DMS53 treated with DMSO at 0.1 percent for 48 hours (cell line): ENCODE measurements around the gene OPCML.

Source experiments
- DNase-seq: peaks from one replicate; lab custom pipeline; 2025; ENCODE audit not compliant: unreplicated experiment; lab: John Stamatoyannopoulos, UW

Gene OPCML

DNA sequence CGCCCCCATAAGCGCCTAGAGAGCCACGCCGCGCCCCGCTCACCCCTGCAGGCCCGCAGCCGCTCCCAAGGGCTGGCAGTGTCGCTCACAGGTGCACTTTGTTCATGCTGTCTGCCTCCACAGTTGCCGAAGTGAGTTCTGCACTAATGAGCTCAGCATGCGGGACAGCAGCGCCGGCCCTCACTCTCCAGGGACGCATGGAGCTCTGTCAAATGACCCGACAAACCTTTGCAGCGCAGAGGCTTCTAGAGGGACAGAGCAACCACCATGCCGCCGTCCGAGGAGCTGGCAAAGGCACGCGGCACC, 170.7 kb downstream of the OPCML start:
- DNase-seq, result no peak

DNA sequence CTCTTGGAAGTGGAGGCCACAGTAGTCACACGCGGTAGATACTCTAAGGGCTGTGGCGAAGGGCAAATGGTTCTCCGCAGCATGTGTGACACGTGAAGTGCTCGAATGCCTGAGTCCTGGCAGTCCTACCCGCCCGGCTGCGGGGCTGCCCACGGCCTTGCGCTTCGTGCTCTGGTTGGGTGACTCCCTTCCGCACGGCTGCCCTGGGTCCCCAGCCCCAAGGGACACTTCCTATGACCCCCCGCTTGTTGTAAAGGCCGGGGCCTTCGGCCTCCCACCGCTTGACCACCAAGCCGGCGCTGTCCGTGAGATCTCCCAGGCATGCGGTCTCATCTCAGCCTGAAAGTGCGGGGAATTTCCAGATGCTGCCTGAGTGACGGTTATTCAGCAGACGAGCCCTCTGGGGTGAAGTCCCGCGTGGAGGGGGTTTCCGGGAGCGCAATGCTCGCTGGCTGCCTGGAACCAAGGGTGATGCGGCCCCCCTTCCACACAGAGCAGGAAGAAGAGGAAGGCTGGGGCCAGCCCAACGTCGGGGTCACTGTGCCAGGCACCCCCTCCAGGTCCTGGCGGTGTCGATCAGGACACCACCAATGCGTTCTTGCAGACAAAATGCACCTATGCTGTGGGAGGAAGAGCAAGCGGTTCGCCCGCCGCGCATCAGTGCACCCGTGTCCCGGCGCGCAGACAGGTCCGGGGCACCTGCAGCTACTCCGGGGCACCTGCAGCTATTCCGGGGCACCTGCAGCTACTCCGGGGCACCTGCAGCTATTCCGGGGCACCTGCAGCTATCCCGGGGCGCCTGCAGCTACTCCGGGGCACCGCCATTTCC, 171.2 kb downstream of the OPCML start:
- DNase-seq, result no peak

DNA sequence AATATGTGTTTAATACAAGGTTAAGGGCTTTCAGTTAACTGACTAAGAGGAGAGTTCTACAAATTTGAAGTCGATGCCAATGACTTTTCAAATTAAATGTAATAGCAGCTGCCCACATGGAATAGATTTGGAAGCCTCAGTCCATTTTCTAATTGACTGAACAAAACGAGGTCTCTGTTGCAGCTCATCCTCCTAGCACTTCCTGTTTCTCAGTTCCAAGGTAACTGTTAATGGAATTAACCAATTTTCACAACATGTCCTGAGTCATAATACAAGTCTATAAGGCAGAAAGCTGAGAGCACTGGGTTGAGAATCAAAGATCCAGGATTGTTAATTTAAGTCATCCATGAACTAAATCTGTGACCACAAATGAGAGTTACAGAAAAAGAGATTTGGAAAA, 177.2 kb downstream of the OPCML start:
- DNase-seq, result no peak

DNA sequence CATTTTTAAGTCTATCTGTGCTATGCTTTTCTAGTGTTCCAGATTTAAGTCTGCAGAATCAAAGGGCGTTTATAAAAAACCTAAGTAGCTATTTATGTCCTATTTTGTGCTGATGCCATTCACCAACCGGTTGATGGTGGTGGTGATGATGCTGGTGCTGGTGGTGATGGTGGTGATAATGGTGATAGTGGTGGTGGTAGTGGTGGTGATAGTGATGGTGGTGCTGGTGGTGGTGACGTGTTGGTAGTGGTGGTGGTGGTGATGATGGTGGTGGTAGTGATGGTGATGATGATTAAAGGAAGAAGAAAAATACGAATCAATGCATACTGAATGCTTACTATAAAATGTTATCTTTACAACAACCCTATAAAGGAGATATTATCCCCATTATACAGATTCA, 178.2 kb downstream of the OPCML start:
- no peak for DNase-seq

DNA sequence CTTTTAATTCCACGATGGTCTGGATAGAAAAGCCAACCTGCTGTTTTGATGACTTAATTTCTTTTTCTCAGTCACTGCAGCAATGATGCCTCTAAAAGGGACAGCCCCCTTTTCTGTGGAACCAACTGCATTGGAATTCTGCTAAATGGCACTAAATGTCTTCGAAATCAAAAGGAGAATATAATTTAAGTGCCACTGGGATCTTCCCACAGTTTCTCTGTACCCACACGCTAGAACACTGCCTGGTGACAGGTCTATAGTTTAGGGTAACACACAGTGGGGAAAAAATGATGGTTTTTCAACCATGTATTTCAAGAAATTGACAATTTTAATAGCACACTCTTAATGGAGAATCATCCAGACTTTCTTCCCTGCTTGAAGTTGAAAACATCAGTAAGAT, 182.3 kb downstream of the OPCML start:
- DNase-seq, result no peak

DNA sequence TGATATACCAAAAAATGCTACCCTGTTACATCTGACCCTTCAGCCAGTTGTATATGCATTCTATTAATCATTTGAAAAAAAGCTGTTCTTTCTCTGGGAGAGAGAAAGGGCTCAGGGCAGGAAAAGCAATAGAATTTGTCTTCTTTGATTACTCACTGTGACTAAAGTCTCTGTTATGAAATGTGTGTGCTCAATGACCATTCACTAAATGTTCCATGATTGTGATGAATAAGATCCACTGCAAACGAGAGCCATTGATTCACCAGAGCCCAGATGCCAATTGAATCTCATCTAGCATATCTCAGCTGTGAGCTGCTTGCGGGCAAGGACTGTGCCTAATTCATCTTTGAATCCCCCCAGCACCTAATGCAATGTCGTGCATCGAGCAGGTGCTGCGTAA, 184.3 kb downstream of the OPCML start:
- no peak for DNase-seq

DNA sequence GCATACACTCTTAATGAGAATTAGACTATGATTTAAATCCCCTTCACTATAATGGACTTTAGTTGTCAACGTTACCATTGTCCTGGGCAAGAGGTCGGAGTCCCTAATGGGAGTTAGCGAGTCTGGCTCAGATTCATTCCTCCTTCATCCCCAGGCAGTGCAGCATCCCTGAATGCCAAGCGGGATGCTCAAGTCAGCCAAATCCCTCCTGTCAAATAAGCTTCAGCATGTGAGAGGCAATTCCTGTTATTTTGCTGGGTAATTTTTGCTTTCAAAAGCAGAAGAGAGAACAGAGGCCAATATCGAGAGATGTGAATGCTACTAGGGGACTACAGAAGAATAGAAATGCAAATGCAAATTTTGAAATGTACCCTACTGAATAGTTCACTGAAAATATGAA, 186.2 kb downstream of the OPCML start:
- no peak for DNase-seq

DNA sequence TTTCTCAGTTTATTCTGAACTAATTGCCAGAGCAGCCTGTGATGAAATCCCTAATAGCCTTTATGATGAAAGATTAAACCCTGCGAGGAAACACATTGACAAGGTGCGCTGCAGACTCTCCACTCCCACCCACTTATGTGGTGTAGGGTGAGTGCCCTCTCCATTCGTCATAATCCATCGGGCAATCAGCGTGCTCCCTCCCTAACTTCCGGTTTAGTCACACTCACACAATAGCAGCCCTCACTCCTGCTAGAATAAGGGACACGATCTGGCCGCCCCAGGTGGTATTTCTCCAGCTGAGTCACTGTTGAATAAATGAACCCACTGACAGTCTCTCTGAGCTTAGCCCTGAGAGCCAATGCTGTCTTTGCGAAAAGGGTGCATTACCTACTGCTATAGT, 188.3 kb downstream of the OPCML start:
- peak; percentile 87 for DNase-seq

DNA sequence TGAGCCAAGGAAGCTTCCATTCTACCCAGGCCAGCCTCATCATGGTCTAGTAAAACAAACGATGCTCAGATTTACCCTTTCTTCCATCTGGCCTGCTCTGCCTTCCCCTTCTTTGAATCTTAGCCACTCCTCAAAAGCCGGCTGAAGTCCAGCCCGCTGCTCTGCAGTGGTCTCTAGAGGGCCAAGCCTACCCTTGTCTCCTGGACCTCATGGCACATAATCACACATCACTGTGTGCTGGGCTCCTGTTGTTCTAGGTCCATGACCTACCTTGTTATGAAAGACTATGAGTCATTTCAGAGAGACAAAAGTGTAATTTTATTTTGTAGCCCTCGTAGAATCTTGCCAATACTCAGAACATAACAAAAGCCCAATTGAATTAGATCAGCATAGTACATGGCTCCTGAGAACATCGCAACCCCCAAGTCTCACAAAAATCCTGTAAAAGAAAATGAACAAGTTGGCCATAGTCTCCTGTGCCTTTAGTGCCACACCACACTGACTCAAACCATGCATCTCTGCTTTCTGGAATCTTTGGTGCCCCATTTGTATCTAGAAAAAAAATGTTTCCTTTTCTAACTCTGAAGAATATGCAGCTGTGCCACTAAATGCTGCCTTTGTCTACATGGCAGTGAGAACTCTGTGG, 192.7 kb downstream of the OPCML start:
- DNase-seq, result no peak

DNA sequence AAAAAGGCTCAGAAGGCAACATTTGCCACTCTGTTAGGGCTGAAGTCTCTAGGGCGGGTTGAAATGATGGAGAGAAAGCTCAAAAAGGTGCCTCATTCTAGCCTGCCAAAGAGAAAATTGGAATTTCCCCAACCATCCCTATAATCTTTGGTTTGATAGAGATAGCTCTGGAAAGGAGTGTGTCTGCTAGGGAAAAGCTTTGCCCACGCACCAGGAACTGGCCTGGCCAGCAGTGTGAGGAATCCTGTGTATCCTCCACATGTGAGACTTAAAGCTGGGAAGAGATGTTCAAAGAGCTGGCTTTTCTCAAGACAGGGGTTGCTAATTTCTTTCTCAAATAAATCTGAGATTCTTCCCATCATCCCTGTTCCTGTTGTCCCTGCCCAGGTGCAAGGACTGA, 193.7 kb downstream of the OPCML start:
- DNase-seq, result no peak

DNA sequence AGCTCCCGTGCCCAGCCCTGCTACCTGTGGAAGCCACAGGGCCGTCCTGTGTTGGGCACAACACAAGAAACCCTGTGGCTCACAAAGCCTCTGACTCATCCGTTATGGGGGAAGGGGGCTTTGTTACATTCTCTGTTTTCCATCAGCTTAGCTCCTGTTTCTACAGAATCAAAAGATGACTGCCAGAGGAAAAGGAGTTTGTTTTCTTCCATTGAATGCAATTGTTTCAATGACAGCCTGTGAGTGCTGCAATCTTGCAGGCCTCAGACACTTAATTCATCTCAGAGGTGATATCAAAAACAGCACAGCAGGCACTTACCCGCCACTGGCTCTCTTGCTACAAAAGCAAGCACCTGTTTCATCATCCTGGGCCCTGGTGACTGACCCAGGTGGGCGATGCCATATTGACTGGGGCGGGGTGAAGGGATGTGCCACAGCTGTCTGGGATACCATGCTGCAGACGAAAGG, 194.3 kb downstream of the OPCML start:
- DNase-seq, result no peak

DNA sequence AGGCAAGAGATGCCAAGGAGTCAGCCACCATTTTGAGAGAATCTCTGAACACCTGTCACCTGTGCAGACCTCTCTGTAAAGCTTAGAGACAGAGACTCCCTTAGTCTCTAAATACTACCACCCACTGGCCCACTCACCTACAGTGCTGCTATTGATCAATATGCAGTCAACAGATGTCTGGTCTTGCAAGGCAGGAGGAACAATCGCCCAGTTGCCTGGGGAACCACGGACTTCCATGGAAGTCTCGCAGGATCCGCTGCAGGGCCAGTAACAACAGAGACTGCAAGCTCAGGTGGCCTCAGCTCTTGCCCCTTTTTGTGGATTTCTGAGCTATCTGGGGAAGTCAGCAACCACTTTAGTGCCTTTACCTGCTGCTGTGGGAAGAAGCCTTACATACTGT, 195.1 kb downstream of the OPCML start:
- no peak for DNase-seq

DNA sequence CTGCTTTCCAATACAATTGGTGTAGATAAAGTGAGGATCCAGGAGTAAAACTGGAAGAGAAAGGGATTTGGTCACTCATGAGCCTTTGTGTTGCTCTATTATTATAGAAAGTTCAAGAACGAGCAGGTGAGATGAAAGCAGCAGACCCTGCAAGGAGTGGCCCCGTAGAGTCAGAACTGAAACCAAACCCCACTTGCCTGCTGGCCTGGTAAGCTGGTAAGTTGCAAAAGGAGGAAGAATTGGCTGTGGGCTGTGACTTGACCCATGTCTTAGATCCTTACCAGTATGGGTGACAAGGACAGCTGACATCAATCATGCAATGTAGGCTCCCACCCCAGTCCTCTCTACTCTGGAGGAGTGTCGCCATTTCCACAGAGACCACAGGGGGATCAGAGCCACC, 201.3 kb downstream of the OPCML start:
- DNase-seq, result no peak

DNA sequence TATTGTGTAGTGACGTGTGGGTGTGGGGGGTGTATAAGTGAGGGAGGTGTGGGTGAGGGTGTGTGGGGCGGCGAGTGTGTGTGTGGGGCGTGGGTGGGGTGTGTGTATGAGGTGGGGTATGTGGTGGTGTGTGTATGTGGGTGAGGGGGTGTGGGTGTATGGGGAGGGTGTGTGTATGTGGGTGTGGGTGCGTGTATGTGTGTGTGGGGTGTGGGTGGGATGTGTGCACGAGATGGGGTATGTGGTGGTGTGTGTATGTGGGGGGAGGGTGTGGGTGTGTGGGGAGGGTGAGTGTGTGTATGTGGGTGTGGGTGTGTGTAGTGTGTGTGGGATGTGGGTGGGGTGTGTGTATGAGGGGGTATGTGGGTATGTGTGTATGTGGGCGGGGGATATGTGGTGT, 205.5 kb downstream of the OPCML start:
- DNase-seq, result no peak

DNA sequence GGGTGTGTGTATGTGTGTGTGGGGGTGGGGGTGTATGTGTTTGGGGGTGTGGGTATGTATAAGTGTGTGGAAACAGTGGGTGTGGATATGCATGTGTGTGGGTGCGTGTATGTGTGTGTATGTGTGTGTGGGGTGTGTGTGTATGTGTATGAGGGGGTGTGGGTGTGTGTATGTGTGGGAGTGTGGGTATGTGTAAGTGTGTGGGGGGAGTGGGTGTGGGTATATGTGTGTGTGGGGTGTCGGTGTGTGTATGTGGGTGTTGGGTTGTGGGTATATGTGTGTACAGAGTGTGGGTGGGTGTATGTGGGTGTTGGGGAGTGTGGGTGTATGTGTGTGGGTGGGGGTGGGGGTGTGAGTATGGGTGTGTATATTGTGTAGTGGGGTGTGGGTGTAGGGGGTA, 206.0 kb downstream of the OPCML start:
- no peak for DNase-seq

DNA sequence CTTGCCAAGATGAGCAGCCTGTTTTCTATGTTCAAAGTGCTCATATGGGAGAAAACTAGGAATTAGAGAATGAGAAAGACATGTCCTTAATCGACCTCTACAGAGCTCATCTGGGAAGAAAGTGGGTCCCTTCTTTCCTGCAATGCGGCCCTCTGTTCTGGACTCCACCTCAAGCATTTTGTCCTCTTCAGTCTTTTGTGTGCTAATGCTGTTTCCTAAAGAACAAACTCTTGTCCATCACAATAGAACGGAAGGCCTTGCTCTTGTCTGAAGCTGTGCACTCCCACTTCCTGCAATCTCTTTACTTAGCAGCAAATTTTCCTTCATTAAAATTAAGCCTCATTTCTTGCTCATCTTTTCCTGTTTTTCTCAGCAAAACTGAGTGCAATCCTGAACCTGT, 206.6 kb downstream of the OPCML start:
- no peak for DNase-seq

DNA sequence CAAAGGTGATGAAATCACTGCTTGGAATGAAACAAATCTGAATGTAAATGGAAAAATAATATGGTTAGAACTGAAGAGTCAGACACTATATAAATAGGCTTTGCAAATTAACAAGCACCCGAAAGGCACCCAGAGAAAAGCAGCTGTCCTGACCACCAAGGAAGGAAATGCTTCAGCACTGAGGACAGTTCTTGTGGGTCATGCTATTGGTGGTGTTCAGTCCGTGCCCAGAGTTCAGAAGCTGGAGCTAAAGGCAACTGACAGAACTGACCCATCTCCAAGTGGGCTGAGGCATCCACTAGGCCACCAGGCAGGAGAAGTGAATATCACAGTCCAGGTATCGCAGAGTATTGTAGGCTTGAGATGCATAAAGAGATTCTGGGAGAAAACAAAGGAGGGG, 208.9 kb downstream of the OPCML start:
- no peak for DNase-seq

DNA sequence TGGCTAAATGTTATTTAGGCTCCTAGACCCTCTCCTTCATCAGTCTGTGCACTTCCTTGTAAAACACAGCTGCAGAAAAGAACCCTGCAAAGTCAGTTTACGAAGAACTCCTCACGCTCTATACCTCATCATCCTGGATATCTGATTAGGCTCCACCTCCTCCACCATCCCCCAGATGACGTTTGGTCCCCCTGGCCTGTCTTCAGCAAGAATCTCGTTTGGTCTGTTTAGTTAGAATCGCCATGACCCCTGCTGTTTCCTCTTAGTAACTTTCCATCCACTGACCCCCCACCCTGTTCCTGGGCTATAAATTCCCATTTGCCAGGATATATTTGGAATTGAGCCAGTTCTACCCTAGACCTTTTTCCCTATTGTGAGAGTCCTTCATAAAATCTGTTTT, 214.1 kb downstream of the OPCML start:
- DNase-seq, result no peak

DNA sequence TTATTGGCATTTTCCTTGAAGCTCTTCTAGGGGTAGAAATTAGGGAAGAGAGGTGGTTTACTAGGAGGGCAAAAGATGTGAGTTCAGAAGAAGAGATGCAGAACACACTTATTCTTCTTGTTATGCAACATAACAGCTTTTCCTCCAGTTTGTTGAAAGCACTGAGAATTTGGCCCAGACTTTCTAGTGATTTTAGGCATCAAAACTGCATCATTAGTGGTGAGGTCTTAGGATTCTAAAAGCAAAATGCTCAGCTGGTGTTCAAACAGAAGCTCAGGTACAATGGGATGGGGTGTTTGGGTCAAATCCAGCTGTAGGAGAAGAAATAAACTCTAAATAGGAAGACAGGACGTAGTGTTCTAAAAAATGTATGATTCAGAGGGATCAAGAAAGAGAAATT, 221.1 kb downstream of the OPCML start:
- no peak for DNase-seq

DNA sequence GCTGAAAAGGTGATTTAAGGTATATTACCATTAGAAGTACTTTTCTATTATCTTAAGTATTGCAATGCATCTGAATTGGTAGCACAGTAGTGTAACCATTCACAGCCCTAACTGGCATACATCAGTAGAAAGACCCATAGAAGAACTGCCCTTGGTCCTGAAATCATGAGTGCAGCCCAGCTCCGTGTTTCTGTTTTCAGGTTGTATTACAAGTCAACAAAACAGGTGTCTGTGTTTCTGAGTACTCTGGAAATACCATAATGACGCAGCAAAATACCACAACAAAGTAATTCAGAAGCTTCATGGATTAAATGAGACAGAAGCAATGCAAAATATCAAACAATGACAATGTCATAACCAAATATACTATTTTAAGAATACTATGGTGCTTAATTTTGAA, 226.3 kb downstream of the OPCML start:
- DNase-seq, result no peak

DNA sequence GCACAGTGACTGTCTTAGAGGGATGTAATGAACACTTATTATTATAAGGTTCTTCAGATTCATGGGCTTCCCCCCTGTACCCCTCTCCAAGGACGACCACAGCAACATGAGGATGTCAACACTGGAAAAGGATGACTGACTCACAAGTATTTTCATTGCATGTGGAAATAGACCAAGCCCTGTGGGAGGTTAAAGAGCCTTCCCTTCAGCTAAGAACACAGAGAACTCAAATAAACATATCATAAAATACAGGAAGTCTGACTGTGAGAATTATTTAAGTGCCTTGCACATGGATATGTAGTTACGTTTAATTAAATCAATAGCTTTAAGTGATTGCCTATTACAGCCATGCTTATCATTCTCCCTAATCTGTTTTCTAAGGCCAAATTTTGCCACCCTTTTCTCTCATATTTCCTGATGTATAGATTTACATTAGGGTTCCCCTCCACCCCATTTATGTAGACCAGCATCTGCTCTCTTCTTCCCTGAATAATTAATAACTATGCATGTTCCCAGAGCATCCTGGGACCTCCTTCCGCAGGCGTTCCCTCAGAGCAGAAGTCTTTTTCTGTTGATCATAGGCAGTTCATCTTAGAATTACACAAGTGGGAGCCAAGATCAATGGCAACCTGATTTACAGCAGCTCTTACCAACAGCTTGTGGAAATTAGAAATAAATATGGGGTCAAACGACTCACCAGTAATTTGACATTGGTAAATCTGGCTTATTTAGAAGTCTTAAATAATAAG, 226.9 kb downstream of the OPCML start:
- no peak for DNase-seq

DNA sequence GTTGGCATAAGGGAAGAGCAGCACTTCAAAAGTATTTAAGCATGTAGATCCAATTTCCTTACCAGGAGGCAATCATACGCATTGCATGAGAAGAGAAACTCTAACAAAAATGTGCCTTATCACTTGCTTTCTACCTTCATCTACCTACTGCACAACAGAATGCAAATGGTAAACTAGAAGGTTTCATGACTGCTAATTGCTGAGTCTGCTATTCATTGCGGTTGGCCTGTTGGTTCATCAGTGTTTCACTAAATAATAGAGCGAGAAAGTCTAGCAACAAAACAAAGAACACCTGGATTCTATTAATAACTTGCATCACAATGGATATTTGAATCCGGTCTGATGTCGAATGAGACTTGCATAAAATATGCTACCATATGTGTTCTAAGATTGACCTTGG, 229.0 kb downstream of the OPCML start:
- no peak for DNase-seq
